Astrocyte of the cerebellum (primary cell): ENCODE results near the gene FIBIN.

Source experiments
- DNase-seq: peaks from one replicate; pipeline ENCODE4 v3.0.0-alpha.2; 2011; ENCODE audit warnings: low read depth
- H3K4me3 ChIP-seq: 2 replicates; pipeline ENCODE4 v1.5.1; 2011; ENCODE audit warnings: mild to moderate bottlenecking, low read depth, low read length, moderate library complexity
- in situ Hi-C: cut with HindIII; loops from 2 replicates; pipeline ENCODE4 v1.10.0; 2017; ENCODE audit warnings: low sequenced_read_pairs
- TF ChIP-seq, protein P1 (sequence below): IDR thresholded peaks from 2 replicates; pipeline ENCODE4 v1.5.1; 2012; ENCODE audit warnings: low read length, low read depth, moderate library complexity, mild to moderate bottlenecking; ENCODE audit errors: missing control alignments

The FIBIN gene

DNA sequence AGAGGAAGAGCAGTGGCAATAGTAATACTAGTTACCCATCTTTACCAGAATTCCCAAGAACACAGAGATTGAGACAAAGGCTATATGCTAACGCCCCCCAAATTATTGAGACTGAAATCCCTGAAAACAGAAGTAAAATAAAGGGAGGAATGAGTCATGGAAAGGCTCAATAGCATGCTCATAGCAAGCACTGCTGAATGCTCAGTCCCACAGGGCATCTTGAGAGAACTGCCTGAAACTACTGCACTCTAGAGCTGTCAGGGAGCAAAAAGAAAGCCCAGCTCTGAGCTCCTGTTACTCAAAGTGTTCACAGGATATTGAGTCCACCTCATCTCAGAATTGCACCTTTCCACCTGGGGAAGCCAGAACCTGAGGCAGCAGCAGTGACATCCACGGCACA is 44.1 kb upstream of the FIBIN start:
- DNase-seq, result no peak
- no peak overlapping the region for H3K4me3 ChIP-seq
- in situ Hi-C loops, result no loop called here
- TF ChIP-seq, protein P1, sequence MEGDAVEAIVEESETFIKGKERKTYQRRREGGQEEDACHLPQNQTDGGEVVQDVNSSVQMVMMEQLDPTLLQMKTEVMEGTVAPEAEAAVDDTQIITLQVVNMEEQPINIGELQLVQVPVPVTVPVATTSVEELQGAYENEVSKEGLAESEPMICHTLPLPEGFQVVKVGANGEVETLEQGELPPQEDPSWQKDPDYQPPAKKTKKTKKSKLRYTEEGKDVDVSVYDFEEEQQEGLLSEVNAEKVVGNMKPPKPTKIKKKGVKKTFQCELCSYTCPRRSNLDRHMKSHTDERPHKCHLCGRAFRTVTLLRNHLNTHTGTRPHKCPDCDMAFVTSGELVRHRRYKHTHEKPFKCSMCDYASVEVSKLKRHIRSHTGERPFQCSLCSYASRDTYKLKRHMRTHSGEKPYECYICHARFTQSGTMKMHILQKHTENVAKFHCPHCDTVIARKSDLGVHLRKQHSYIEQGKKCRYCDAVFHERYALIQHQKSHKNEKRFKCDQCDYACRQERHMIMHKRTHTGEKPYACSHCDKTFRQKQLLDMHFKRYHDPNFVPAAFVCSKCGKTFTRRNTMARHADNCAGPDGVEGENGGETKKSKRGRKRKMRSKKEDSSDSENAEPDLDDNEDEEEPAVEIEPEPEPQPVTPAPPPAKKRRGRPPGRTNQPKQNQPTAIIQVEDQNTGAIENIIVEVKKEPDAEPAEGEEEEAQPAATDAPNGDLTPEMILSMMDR, result no peak

DNA sequence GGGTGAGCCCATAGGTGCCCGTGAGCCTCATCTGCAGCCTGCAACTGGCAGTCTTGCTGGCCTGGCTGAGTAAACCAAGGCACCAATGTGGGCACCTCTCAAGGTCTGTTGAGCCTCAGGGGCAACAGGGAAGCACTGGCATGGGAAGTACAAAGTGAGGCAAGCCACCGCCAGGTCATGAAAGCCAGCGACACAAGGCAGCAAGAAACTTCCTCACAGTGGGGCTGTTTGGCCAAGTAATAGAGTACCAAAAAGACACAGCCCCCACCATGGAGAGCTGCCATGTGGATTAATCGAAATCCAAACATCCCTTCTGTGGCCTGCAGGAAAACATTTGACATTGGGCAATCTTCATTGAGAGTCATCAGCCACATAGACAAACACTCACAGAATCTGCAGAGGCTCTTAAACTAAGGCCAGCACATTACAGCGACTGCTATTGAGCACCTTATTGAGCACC is 43.6 kb upstream of the FIBIN start:
- in situ Hi-C loops, result no loop called here
- H3K4me3 ChIP-seq, result no peak overlapping the region
- TF ChIP-seq, protein P1, result no peak
- no peak for DNase-seq

DNA sequence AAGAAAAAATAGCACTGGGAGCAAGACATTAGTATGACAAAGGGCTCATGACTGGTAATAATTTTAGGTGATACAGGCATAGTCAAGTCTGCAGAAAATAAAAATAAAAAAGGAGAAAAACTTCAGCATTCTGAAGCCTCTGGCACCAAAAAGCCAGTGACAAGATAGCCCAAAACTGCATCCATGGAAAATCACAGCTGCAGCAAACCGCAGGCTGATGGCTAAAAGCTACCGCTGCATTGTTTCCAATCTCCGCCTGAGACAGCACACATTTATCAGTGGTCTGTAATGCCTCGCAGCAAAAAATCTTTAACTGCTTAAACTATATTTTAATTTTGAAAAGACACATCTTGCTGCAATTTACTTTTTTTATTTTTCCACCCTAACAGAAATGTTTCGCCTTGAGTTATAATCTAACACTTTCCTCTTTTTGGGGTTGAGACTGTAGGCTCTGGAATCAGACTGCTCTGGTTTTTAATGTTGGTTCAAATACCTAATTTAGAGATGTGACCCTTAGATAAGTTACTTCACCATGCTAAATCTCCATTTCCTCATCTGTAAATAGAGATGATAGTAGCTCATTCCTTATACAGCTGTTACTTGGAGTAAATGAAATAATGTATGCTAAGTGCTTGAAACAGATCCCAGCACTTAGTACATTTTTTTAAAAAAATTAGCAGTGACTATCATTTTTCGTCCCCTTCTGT is 42.0 kb upstream of the FIBIN start:
- no peak overlapping the region for H3K4me3 ChIP-seq
- in situ Hi-C loops, result no loop called here
- no peak for DNase-seq
- TF ChIP-seq, protein P1, result no peak

DNA sequence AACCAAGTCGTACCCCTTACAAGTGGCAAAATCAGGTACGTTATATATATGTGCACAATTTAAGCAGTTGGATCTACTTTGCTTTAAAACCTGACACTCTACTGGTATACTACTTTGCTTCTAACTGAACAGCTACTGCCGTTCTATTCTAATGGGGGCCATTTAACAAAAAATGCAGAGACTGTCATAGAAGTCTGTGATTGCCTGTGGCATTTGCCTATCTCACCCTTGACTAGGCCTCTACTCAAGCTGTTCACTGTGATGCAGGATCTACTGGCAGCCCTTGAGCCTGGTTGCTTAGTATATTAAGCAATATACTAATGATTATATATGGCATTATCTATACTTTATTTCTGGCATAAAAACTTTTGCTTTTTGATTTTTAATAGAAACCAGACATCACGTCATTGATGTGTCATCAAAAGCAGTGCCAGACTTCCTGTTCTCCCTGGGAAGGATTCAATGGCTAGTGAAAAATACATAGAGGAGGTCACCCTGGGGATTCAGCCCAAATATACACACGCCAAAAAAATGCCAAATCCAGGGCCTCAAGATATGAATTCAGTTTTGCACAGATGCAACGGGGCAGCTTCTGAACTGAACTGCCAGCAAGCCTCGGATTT is 40.0 kb upstream of the FIBIN start:
- TF ChIP-seq, protein P1, result no peak
- in situ Hi-C loops, result no loop called here
- no peak overlapping the region for H3K4me3 ChIP-seq
- DNase-seq, result peak; percentile 45

DNA sequence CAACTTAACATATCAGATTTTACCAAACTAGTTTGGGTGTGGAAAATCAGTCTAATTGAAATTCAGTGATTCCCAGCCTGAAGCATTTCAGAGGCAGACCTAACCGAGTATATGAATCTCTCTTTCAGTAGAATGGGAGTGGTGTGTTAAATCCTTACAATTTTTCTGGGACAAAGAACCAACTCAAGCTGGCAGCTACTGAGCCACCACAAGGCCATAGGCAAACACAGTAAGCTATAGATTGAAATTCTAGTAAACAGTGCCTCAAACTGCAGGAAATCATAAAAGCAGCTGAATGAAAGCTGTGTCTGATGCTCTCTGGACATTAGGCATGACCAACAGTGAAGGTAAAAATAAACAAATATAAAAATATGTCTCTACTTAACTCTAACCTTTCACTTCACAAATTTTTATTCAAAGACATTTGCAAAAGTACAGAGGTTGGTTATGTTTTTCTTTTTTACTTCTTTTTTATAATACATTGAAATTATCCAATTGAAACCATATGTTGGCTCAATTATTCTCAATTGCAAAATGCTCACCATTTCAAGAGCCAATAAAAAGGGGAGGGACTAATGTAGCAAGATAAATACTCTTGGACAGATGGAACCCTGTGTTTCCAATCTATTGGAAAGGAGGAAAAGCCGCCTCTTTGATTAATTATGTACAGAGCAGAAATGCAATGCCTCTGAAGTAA is 35.8 kb upstream of the FIBIN start:
- in situ Hi-C loops, result no loop called here
- TF ChIP-seq, protein P1, result no peak
- no peak for DNase-seq
- H3K4me3 ChIP-seq, result no peak overlapping the region

DNA sequence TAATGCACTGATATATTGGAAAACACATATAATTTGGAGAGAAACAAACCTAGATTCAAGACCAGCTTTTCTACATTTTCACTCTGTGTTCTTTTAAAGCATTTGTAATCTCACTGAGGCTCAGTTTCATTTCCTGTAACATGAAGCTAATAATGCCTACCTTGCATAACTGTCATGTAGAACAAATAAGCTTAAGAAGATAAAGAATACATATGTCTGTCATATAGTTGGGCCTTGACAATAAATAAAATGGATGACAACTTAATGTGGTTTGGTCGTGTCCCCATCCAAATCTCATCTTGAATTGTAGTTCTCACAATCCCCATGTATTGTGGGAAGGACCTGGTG is 35.2 kb upstream of the FIBIN start:
- DNase-seq, result no peak
- in situ Hi-C loops, result no loop called here
- TF ChIP-seq, protein P1, result no peak
- H3K4me3 ChIP-seq, result no peak overlapping the region
